Measurements from ENCODE around the gene B4GALT3.

The B4GALT3 gene

GRCh38 chr1:161168906-161169305, 8.4 kb downstream of the B4GALT3 start:
- DNase-seq (ENCODE audit: low spot score), result peak; percentile 54
- no peak overlapping the region for H3K27ac ChIP-seq
- no peak for TF ChIP-seq CTCF (IDR thresholded peaks at IDR 0.05)
- no peak overlapping the region for H3K4me3 ChIP-seq

GRCh38 chr1:161166669-161167548, 10.4 kb downstream of the B4GALT3 start:
- peak overlapping the region; percentile 82 for H3K4me3 ChIP-seq
- peak; percentile 73 for DNase-seq (ENCODE audit: low spot score)
- no peak for TF ChIP-seq CTCF (IDR thresholded peaks at IDR 0.05)
- peak overlapping the region; percentile 76 to 92 for H3K27ac ChIP-seq

- Histone ChIP-seq H3K27ac (peak within 1 kb of the TSS; percentile 76 to 92), H3K4me3 (peak within 1 kb of the TSS; percentile 82)
- peak; percentile 99 for DNase-seq (ENCODE audit: low spot score)
- TF ChIP-seq CTCF (IDR thresholded peaks at IDR 0.05), result no peak
These were observed 11.3 kb downstream of the B4GALT3 start, which contains the start of gene PPOX for GRCh38 chr1:161165742-161166668. PPOX (plus strand) TSS chr1:161166426; CDS start chr1:161166848, 422 bp downstream.

GRCh38 chr1:161164901-161165610, 12.3 kb downstream of the B4GALT3 start:
- no peak for TF ChIP-seq CTCF (IDR thresholded peaks at IDR 0.05)
- DNase-seq (ENCODE audit: low spot score), result peak; percentile 73
- Histone ChIP-seq H3K4me3 (peak overlapping the region; percentile 82), H3K27ac (peak overlapping the region; percentile 76 to 92)

- H3K4me3 ChIP-seq, result no peak overlapping the region
- no peak overlapping the region for H3K27ac ChIP-seq
- TF ChIP-seq CTCF (IDR thresholded peaks at IDR 0.05), result no peak
- DNase-seq (ENCODE audit: low spot score), result no peak
These were observed 13.5 kb downstream of the B4GALT3 start for GRCh38 chr1:161163793-161164192.

GRCh38 chr1:161162806-161163205, 14.5 kb downstream of the B4GALT3 start:
- DNase-seq (ENCODE audit: low spot score), result no peak
- no peak overlapping the region for H3K27ac ChIP-seq
- H3K4me3 ChIP-seq, result no peak overlapping the region
- no peak for TF ChIP-seq CTCF (IDR thresholded peaks at IDR 0.05)
